Left ventricle myocardium inferior (tissue), 1 donor: ENCODE data around the gene NFS1. TPM values are rescaled to one million over a fixed set of nuclear protein-coding genes. Genes with fewer than 3 reads are reported as not detected.

Experiments
- DNase-seq: peaks from one replicate; pipeline ENCODE4 v3.0.0-alpha.2; 2020
- H3K27ac ChIP-seq: fragments of 200-600 bp; replicated peaks from 2 replicates; pipeline ENCODE4 v1.8.0; 2021
- H3K27me3 ChIP-seq: fragments of 200-600 bp; 2 replicates; pipeline ENCODE4 v1.8.0; 2021; ENCODE audit warnings: low read depth
- H3K36me3 ChIP-seq: fragments of 200-600 bp; 2 replicates; pipeline ENCODE4 v1.8.0; 2021
- H3K4me1 ChIP-seq: fragments of 200-600 bp; 2 replicates; pipeline ENCODE4 v1.8.0; 2021
- H3K4me3 ChIP-seq: fragments of 200-600 bp; 2 replicates; pipeline ENCODE4 v1.8.0; 2021; ENCODE audit warnings: mild to moderate bottlenecking, moderate library complexity
- H3K9me3 ChIP-seq: fragments of 200-600 bp; replicated peaks from 2 replicates; pipeline ENCODE4 v1.8.0; 2021
- intact Hi-C: fragments of 100-400 bp; cut with micrococcal nuclease; formaldehyde crosslinking; loops from one replicate; pipeline ENCODE4 v1.11.0; 2022
- total RNA-seq: library from RNA; stranded (reverse); fragmentation: NEBNext Ultra II Directional; extraction: Animal tissue kit (Norgen Biotek cat#: 25700); gene quantifications from one replicate; pipeline ENCODE4 v1.2.1, GENCODE V29; 2021
- TF ChIP-seq, protein P1 (sequence below): fragments of 200-600 bp; IDR thresholded peaks from 2 replicates; pipeline ENCODE4 v1.8.0; 2021; ENCODE audit warnings: antibody characterized with exemption, mild to moderate bottlenecking, borderline replicate concordance
- donor health status: DM: no; HTN: yes; CAD: no; lungs with severe emphysema.

The NFS1 gene
- total RNA-seq, 1 donor from 2014 or later: 60.8 TPM

DNA sequence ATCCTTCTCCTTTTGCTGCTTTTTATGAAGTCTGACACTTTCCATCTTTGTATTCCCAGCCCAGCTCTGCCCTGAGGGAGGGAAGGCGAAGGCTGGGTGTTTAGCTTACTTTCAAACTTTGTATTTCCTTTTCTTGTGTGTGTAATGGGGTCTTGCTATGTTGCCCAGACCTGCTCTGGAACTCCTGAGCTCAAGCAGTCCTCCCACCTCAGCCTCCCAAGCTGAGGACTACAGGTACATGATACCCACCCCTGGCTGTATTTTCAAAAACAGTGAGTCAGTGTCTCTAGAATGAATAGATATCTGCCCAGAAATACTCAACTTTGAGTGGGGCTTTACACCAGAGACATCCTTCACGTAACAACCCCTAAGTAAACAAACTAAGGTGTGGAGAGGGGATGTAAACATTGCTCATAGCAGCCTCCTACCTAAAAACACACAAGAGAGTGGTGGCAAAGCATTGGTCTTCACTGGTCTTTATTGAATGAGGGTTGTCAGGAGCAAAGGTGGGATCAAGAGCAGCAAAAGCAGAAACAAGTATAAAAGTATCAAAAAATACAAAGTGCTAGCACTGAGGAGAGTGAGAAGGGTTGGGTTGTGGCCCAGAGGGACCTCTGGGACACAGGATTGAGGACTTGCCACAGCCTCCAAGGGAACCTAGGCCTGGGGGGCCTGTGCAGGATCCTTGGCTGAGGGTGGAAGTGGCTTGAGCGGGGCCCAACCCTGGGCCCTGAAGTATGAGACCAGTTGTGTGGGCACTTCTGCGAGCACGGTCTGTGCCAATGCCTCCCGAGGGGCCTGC, 73.4 kb downstream of the NFS1 start:
- DNase-seq: no peak

DNA sequence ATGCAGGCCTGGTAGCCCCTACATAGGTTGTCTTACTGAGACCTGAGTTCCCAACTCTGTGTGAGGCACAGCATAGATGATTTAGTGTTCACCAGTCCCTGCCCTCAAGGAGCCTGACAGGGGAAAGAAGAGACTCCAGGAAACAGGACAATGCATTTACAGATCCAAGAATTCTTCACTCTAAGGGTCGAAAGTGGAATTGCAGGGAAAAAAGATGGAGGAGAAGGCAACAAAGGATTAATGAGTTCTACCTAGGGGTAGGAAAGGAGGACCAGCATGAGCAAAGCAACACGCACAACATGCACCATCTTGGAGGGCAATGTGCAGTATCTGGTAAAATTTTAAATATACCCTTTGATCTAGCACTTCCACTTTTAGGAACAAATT, 77.6 kb downstream of the NFS1 start:
- DNase-seq: no peak
- intact Hi-C loops: no loop called here
- Histone ChIP-seq H3K4me3 (no peak overlapping the region), H3K4me1 (peaks cover 32% of the 10 kb centered on the region), H3K27ac (no peak overlapping the region), H3K9me3 (no peaks in the 10 kb centered on the region), H3K36me3 (peaks cover 35% of the 10 kb centered on the region), H3K27me3 (no peaks in the 10 kb centered on the region)
- TF ChIP-seq, protein P1, sequence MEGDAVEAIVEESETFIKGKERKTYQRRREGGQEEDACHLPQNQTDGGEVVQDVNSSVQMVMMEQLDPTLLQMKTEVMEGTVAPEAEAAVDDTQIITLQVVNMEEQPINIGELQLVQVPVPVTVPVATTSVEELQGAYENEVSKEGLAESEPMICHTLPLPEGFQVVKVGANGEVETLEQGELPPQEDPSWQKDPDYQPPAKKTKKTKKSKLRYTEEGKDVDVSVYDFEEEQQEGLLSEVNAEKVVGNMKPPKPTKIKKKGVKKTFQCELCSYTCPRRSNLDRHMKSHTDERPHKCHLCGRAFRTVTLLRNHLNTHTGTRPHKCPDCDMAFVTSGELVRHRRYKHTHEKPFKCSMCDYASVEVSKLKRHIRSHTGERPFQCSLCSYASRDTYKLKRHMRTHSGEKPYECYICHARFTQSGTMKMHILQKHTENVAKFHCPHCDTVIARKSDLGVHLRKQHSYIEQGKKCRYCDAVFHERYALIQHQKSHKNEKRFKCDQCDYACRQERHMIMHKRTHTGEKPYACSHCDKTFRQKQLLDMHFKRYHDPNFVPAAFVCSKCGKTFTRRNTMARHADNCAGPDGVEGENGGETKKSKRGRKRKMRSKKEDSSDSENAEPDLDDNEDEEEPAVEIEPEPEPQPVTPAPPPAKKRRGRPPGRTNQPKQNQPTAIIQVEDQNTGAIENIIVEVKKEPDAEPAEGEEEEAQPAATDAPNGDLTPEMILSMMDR: no peak

More for the DNA sequence above, 73.4 kb downstream of the NFS1 start:
- intact Hi-C loops: no loop called here
- Histone ChIP-seq H3K27ac (no peak overlapping the region), H3K4me1 (no peaks in the 10 kb centered on the region), H3K36me3 (peaks cover 78% of the 10 kb centered on the region), H3K27me3 (no peaks in the 10 kb centered on the region), H3K4me3 (no peak overlapping the region), H3K9me3 (no peaks in the 10 kb centered on the region)
- TF ChIP-seq, protein P1: no peak

DNA sequence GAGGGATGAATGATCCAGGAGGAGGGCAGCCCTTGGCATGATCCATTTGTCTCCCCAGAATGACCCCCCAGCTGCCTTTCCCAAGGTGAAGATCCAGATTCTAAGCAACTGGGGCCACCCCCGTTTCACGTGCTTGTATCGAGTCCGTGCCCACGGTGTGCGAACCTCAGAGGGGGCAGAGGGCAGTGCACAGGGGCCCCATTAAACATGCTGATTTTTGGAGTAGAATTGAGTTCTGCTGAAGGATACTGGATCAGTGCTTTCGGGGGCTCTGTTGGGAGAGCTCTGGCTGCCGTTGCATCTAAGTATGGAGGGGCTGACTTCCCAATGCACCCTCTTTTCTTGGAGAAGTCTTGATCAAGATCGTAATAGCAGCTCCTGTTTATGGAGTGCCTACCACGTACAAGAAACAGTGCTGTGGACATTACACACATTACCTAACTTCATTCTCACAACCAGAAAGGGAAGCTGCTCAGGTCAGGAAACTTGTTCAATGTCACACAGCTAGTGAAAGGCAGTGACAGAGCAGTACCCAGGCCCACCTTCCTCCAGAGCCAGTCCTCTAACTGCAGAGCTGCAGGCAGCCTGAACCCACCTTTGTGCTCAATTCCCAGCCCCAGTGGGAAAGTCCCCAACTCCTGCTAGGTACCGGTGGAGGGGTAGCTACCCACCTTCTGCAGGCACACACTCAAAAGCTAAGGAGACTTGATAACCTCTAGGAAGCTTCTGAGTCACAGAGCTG, 78.2 kb downstream of the NFS1 start:
- intact Hi-C loops: no loop called here
- H3K4me1 ChIP-seq: peaks cover 35% of the 10 kb centered on the region
- peaks cover 30% of the 10 kb centered on the region for H3K36me3 ChIP-seq
- no peak overlapping the region for H3K4me3 ChIP-seq
- H3K9me3 ChIP-seq: no peaks in the 10 kb centered on the region
- H3K27me3 ChIP-seq: no peaks in the 10 kb centered on the region
- DNase-seq: no peak
- TF ChIP-seq, protein P1: no peak
- no peak overlapping the region for H3K27ac ChIP-seq

DNA sequence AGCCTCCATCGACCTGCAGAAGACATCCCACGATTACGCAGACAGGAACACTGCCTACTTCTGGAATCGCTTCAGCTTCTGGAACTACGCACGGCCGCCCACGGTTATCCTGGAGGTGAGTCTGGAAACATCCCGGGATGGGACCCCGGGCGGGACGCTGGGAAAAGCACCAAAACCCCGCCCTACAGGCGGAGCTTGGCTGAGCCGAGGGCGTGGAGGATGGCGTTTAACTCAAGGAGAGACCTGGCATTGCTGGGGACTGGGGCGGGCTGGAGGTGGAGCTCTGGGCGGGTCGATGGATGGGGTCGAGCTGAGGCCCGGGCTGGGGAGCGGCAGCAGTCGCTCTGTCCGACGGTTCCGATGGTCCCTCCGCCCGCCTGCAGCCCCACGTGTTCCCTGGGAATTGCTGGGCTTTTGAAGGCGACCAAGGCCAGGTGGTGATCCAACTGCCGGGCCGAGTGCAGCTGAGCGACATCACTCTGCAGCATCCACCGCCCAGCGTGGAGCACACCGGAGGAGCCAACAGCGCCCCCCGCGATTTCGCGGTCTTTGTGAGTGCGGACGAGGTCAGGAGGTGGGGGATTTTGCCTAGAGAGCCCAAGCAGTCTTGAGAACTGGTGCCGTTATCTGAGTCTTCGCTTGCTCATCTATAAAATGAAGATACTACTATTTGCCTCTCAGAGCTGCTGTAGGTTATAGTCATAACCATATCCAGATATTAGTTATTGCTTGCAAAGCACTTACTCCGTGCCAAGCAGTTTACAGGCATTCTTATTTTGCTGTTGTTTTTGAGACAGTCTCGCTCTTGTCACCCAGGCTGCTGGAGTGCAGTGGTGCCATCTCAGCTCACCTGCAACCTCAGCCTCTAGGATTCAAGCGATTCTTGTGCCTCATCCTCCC, 79.7 kb downstream of the NFS1 start:
- DNase-seq: peak; percentile 81
- TF ChIP-seq, protein P1: peak; percentile 36
- Histone ChIP-seq H3K9me3 (no peaks in the 10 kb centered on the region), H3K36me3 (peaks cover 14% of the 10 kb centered on the region), H3K27ac (peak overlapping the region; percentile 93), H3K4me1 (peaks cover 42% of the 10 kb centered on the region), H3K27me3 (no peaks in the 10 kb centered on the region), H3K4me3 (peak overlapping the region; percentile 74)
- intact Hi-C loops: no loop called here
